Measurements from ENCODE around the gene VAV1.

VAV1 gene

DNA sequence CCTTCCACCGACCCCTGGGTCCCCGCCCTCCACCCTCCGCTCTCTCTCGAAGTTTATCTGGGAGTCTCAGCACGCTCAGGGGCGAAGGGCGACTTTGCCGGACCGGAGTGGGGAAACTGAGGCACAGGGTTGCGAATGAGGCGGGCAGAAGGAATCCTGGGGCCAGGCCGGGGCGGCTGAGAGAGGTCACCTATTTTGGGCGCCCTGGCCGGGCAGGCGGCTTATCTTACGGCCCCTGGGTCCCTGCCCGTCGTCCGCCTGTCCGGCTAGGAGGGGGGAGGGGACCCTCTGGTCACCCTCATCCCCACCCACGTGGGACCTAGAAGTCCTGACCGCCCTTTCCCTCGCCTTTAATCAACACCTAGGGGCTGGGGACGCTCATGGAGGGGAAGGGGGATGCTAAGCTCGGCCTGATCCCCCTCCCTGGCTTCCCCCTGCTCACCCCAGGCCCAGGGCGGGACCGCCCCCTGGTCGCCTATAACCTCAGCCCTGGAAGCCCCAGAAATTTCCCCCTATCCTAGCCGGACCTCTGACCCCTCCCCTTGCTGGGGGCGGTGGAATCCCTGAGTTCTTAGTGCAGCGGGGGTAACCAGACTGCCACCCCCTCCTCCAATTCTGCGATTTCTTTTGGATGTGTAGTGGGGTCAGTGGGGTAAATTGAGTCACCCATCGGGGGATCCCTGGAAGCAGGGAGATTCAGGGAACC lies 32.5 kb upstream of the VAV1 start:
- Histone ChIP-seq H3K9ac (ENCODE audit: low read depth, low read length, poor library complexity) (peak overlapping the region; percentile 75), H3K27ac (replicated peaks; ENCODE audit: low read length) (no peak overlapping the region), H3K18ac (ENCODE audit: low read length) (peak overlapping the region; percentile 93), H2AFZ (ENCODE audit: low read length) (peak overlapping the region; percentile 88), H3K79me1 (ENCODE audit: low read depth, low read length) (peaks cover 2% of the 10 kb centered on the region), H2BK12ac (ENCODE audit: low read length) (no peak overlapping the region), H3K4ac (ENCODE audit: low read length) (no peak overlapping the region), H3K14ac (ENCODE audit: low read length) (no peak overlapping the region), H3K4me2 (ENCODE audit: insufficient read depth, low read length, poor library complexity, severe bottlenecking) (peak overlapping the region; percentile 79), H4K91ac (ENCODE audit: low read depth, low read length, poor library complexity) (no peak overlapping the region), H2AK5ac (ENCODE audit: low read depth, low read length) (peak overlapping the region; percentile 57), H4K8ac (ENCODE audit: low read depth, low read length) (no peak overlapping the region), H3K27me3 (ENCODE audit: control insufficient read depth in 3 of 3, insufficient read depth in 3 of 3, low read depth in 1 of 3, low read length in 3 of 3) (no peaks in the 10 kb centered on the region), H2BK5ac (ENCODE audit: low read length) (peak overlapping the region; percentile 49), H3K4me3 (ENCODE audit: low read length in 2 of 2) (peak overlapping the region; percentile 72 to 95), H3K36me3 (replicated peaks in 1 of 2; ENCODE audit: control insufficient read depth in 2 of 2, insufficient read depth in 2 of 2, low read length in 2 of 2) (peaks cover 2 to 10% of the 10 kb centered on the region in 2 donors), H2BK15ac (ENCODE audit: low read length) (no peak overlapping the region), H3K9me3 (replicated peaks in 1 of 2; ENCODE audit: control insufficient read depth in 2 of 2, insufficient read depth in 1 of 2, low read depth in 1 of 2, low read length in 2 of 2) (no peaks in the 10 kb centered on the region), H2BK120ac (ENCODE audit: low read depth, low read length) (peak overlapping the region; percentile 64), H3K4me1 (ENCODE audit: control insufficient read depth in 2 of 2, insufficient read depth in 1 of 2, low read depth in 1 of 2, low read length in 2 of 2) (peaks cover 34 to 39% of the 10 kb centered on the region in 2 donors), H3K23ac (ENCODE audit: low read depth, low read length, poor library complexity) (peak overlapping the region; percentile 52)
- WGBS, 2 donors (ENCODE audit: extremely low coverage in 2 of 2, insufficient read length in 2 of 2, insufficient replicate concordance in 1 of 2), result no CpG with 5 or more reads among the region's 34 CpGs
- DNase-seq (ENCODE audit: low spot score), result no peak

GRCh38 chr19:6740589-6741343 lies 31.7 kb upstream of the VAV1 start:
- peak; percentile 67 for DNase-seq (ENCODE audit: low spot score)
- Histone ChIP-seq H4K8ac (ENCODE audit: low read depth, low read length) (no peak overlapping the region), H3K9me3 (replicated peaks in 1 of 2; ENCODE audit: control insufficient read depth in 2 of 2, insufficient read depth in 1 of 2, low read depth in 1 of 2, low read length in 2 of 2) (peaks cover 0 to 3% of the 10 kb centered on the region in 2 donors), H3K4ac (ENCODE audit: low read length) (no peak overlapping the region), H2BK5ac (ENCODE audit: low read length) (peak overlapping the region; percentile 68), H3K4me1 (ENCODE audit: control insufficient read depth in 2 of 2, insufficient read depth in 1 of 2, low read depth in 1 of 2, low read length in 2 of 2) (peaks cover 33 to 36% of the 10 kb centered on the region in 2 donors), H3K18ac (ENCODE audit: low read length) (peak overlapping the region; percentile 93), H3K9ac (ENCODE audit: low read depth, low read length, poor library complexity) (peak overlapping the region; percentile 79), H3K14ac (ENCODE audit: low read length) (no peak overlapping the region), H3K4me3 (ENCODE audit: low read length in 2 of 2) (peak overlapping the region; percentile 72 to 95), H3K27me3 (ENCODE audit: control insufficient read depth in 3 of 3, insufficient read depth in 3 of 3, low read depth in 1 of 3, low read length in 3 of 3) (no peaks in the 10 kb centered on the region), H2BK120ac (ENCODE audit: low read depth, low read length) (no peak overlapping the region), H2AK5ac (ENCODE audit: low read depth, low read length) (peak overlapping the region; percentile 57), H4K91ac (ENCODE audit: low read depth, low read length, poor library complexity) (no peak overlapping the region), H3K79me1 (ENCODE audit: low read depth, low read length) (no peaks in the 10 kb centered on the region), H2BK15ac (ENCODE audit: low read length) (no peak overlapping the region), H2AFZ (ENCODE audit: low read length) (peak overlapping the region; percentile 88), H3K27ac (replicated peaks; ENCODE audit: low read length) (no peak overlapping the region), H3K23ac (ENCODE audit: low read depth, low read length, poor library complexity) (peak overlapping the region; percentile 52), H3K4me2 (ENCODE audit: insufficient read depth, low read length, poor library complexity, severe bottlenecking) (peak overlapping the region; percentile 79), H2BK12ac (ENCODE audit: low read length) (no peak overlapping the region), H3K36me3 (replicated peaks in 1 of 2; ENCODE audit: control insufficient read depth in 2 of 2, insufficient read depth in 2 of 2, low read length in 2 of 2) (peaks cover 3 to 17% of the 10 kb centered on the region in 2 donors)
- no CpG with 5 or more reads among the region's 46 CpGs for WGBS, 2 donors (ENCODE audit: extremely low coverage in 2 of 2, insufficient read length in 2 of 2, insufficient replicate concordance in 1 of 2)

- H3K79me1 ChIP-seq (ENCODE audit: low read depth, low read length), result no peaks in the 10 kb centered on the region
- no CpG with 5 or more reads among the region's 7 CpGs for WGBS, 2 donors (ENCODE audit: extremely low coverage in 2 of 2, insufficient read length in 2 of 2, insufficient replicate concordance in 1 of 2)
- peaks cover 17 to 37% of the 10 kb centered on the region in 2 donors for H3K36me3 ChIP-seq (replicated peaks in 1 of 2; ENCODE audit: control insufficient read depth in 2 of 2, insufficient read depth in 2 of 2, low read length in 2 of 2)
- H3K4me2 ChIP-seq (ENCODE audit: insufficient read depth, low read length, poor library complexity, severe bottlenecking), result no peak overlapping the region
- peak overlapping the region; percentile 90 for H3K18ac ChIP-seq (ENCODE audit: low read length)
- H3K4ac ChIP-seq (ENCODE audit: low read length), result no peak overlapping the region
- H3K27me3 ChIP-seq (ENCODE audit: control insufficient read depth in 3 of 3, insufficient read depth in 3 of 3, low read depth in 1 of 3, low read length in 3 of 3), result no peaks in the 10 kb centered on the region
- no peak overlapping the region for H2BK120ac ChIP-seq (ENCODE audit: low read depth, low read length)
- no peak overlapping the region for H2BK12ac ChIP-seq (ENCODE audit: low read length)
- H3K9ac ChIP-seq (ENCODE audit: low read depth, low read length, poor library complexity), result no peak overlapping the region
- H2BK5ac ChIP-seq (ENCODE audit: low read length), result no peak overlapping the region
- H2BK15ac ChIP-seq (ENCODE audit: low read length), result no peak overlapping the region
- no peak overlapping the region for H3K14ac ChIP-seq (ENCODE audit: low read length)
- H3K4me3 ChIP-seq (ENCODE audit: low read length in 2 of 2), result no peak overlapping the region
- peaks cover 3 to 9% of the 10 kb centered on the region in 2 donors for H3K9me3 ChIP-seq (replicated peaks in 1 of 2; ENCODE audit: control insufficient read depth in 2 of 2, insufficient read depth in 1 of 2, low read depth in 1 of 2, low read length in 2 of 2)
- H3K4me1 ChIP-seq (ENCODE audit: control insufficient read depth in 2 of 2, insufficient read depth in 1 of 2, low read depth in 1 of 2, low read length in 2 of 2), result peaks cover 31 to 32% of the 10 kb centered on the region in 2 donors
- peak overlapping the region; percentile 12 for H2AK5ac ChIP-seq (ENCODE audit: low read depth, low read length)
- H3K27ac ChIP-seq (replicated peaks; ENCODE audit: low read length), result peak overlapping the region; percentile 92
- no peak overlapping the region for H4K91ac ChIP-seq (ENCODE audit: low read depth, low read length, poor library complexity)
- H2AFZ ChIP-seq (ENCODE audit: low read length), result no peak overlapping the region
- no peak overlapping the region for H3K23ac ChIP-seq (ENCODE audit: low read depth, low read length, poor library complexity)
- DNase-seq (ENCODE audit: low spot score), result no peak
- no peak overlapping the region for H4K8ac ChIP-seq (ENCODE audit: low read depth, low read length)
These were observed 29.4 kb upstream of the VAV1 start for GRCh38 chr19:6743066-6743465.

Measured in neuronal stem cell (in vitro differentiated cells).